Right ventricle myocardium inferior (tissue), 1 donor: ENCODE data around the gene ASIC3. TPM values are rescaled to one million over a fixed set of nuclear protein-coding genes. Genes with fewer than 3 reads are reported as not detected.
A peak's percentile ranks its signal among the peaks of the same experiment; 100 is the strongest.
"Not testable (repeated sequence)": the region's sequence is repeated elsewhere in the genome, so short reads cannot be mapped to it uniquely, and the experiment has no call there.

ENCODE experiments used
- ATAC-seq: fragments of 200-7000 bp; cut with Tn5 transposase; one replicate; pipeline ENCODE4 v1.9.1; 2020; ENCODE audit warnings: mild to moderate bottlenecking, moderate library complexity
- DNase-seq: peaks from one replicate; pipeline ENCODE4 v3.0.0; 2021; ENCODE audit errors: missing footprints
- intact Hi-C: fragments of 100-400 bp; cut with DNase I; formaldehyde crosslinking; loops from one replicate; pipeline ENCODE4 v1.11.0; 2022
- total RNA-seq: library from RNA; stranded (reverse); fragmentation: NEBNext Ultra II Directional; extraction: Animal tissue kit (Norgen Biotek cat#: 25700); gene quantifications from one replicate; pipeline ENCODE4 v1.2.1, GENCODE V29; 2021
- donor health status: DM: no; HTN: yes; CAD: no; lungs with severe emphysema.

The ASIC3 gene
- total RNA-seq, 1 donor from 2014 or later = 5.5 TPM

GRCh38 chr7:151027728-151028130 is 20.6 kb upstream of the ASIC3 start:
- intact Hi-C loops = loop anchor here (1.0 to 2.0 kb wide), 2 partner anchors 32 to 83 kb away; partner anchors contain the start of gene SLC4A2
- ATAC-seq = not testable (repeated sequence)

GRCh38 chr7:151028131-151028947 is 20.0 kb upstream of the ASIC3 start, which contains the start of gene ABCB8:
Gene ABCB8, plus strand, starts transcription at chr7:151028450. Its CDS starts 66 bp downstream, at chr7:151028516.
- DNase-seq (peak; percentile 96), ATAC-seq (peak; percentile 97)
- intact Hi-C loops = loop anchor here (1.0 to 2.0 kb wide), 2 partner anchors 31 to 82 kb away; partner anchors contain the start of gene SLC4A2

More at GRCh38 chr7:151027728-151028130, 20.6 kb upstream of the ASIC3 start:
- DNase-seq = not testable (repeated sequence)

DNA sequence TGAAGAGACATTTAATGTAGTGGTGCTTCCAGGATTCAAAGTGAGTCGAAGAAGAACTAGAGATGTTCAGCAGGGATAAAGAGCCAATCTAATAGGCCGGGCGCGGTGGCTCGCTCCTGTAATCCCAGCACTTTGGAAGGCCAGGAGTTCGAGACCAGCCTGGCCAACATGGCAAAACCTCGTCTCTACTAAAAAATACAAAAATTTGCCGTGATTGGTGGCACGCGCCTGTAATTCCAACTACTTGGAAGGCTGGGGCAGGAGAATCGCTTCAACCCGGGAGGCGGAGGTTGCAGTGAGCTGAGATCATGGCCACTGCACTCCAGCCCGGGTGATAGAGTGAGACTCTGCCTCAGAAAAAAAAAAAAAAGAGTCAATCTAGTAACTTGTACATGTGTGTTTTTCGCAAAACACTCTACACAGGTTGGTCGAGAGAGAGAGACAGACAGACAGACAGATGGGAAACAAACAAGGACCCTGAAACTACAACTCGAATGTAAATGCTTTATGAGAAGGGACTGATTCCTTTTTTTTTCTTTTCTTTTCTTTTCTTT is 19.3 kb upstream of the ASIC3 start:
- DNase-seq (no peak), ATAC-seq (no peak)
- intact Hi-C loops = loop anchor here (1.0 to 2.0 kb wide), 2 partner anchors 30 to 82 kb away; partner anchors contain the start of gene SLC4A2

GRCh38 chr7:151031011-151031410 is 17.3 kb upstream of the ASIC3 start:
- DNase-seq = no peak
- intact Hi-C loops = no loop called here
- ATAC-seq = no peak

DNA sequence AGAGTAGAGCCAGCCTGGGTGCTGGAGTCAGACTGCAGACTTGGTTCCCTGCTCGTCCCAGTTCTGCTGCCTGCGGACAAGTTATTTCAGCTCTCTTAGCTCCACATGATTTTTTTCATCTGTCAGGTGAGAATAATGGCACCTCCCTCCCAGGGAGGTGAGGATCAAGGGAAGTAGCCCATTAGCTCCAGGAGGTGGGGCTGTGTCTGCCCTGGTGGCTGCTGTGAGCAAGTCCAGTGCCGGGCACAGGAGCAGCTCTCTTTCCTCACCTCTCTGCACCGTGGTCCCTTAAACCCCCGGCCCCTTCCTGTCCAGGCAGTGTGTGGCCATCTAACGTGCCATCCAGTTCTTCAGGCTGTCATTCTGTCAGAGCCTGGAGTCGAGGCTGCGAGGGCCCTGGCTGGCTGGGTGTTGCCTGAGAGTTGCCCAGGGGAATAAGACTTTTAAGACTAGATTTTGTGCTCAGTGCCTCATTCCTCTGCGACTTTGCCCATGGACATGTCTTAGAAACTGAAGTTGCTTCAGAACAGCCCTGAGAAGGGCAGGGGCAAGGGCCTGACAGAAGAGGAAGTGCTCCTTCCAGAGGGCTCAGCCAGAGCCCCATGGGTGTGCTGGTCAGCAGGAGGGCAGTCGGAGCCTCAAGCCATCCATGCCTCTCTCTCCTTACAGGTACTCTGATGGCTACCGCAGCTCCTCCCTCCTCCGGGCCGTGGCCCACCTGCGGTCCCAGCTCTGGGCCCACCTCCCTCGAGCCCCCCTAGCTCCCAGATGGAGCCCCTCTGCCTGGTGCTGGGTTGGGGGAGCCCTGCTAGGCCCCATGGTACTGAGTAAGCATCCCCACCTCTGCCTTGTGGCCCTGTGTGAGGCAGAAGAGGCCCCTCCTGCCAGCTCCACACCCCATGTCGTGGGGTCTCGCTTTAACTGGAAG is 15.1 kb upstream of the ASIC3 start:
- DNase-seq (peak; percentile 37), ATAC-seq (no peak)
- intact Hi-C loops = no loop called here

DNA sequence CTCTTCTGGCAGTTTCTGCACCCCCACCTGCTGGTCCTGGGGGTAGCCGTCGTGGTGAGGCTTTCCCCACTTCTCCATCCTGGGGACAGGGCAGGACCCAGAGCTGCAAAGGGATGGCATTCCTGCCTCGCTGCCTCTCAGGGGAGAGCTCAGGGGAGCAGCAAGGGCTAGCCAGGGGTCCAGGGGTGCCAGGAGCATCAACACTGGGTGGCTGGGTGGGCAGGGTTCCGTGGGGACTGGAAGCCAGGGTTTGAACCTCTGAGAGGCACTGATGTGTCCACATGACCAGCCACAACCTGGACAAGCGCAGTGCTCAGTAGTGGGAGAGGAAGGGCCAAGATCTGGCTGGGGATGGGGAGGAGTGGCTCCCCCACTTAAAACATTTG is 14.5 kb upstream of the ASIC3 start:
- no peak for ATAC-seq
- intact Hi-C loops = no loop called here
- peak; percentile 55 for DNase-seq

GRCh38 chr7:151034312-151035025 is 13.9 kb upstream of the ASIC3 start:
- intact Hi-C loops = no loop called here
- peak; percentile 50 for DNase-seq
- no peak for ATAC-seq

DNA sequence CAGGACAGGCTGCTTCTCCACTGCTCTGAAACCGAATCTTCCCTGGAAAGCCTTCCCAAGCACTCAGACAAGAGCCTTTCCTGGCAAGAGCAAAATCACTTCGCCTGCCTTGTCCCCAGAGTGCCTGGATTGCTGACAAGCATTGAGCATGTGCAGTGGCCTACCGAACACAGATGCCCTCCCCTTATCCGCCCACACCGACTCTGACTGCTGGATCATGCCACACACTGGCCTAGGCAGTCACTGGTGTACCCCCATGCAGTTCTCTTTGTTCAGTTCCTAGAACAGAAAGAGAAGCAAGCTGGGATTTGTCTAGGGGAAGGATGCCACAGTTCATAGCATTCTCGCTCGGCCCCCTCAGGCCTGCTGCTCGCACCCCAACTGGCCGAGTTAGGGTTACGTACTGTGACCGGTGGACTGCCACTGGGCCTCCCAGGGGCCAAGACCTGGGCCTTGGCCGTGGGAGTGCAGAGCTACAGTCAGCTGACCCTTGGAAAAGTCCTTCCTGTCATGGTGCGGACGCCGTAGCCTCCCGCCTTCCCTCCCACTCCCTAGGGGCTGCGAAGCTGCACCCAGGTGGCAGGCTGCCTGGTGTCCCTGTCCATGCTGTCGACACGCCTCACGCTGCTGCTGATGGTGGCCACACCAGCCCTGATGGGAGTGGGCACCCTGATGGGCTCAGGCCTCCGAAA is 13.2 kb upstream of the ASIC3 start:
- peak; percentile 77 for ATAC-seq
- DNase-seq = peak; percentile 57
- intact Hi-C loops = no loop called here

- intact Hi-C loops = no loop called here
- DNase-seq (peak; percentile 53), ATAC-seq (no peak)
Measured at GRCh38 chr7:151035902-151036301, 12.4 kb upstream of the ASIC3 start.

DNA sequence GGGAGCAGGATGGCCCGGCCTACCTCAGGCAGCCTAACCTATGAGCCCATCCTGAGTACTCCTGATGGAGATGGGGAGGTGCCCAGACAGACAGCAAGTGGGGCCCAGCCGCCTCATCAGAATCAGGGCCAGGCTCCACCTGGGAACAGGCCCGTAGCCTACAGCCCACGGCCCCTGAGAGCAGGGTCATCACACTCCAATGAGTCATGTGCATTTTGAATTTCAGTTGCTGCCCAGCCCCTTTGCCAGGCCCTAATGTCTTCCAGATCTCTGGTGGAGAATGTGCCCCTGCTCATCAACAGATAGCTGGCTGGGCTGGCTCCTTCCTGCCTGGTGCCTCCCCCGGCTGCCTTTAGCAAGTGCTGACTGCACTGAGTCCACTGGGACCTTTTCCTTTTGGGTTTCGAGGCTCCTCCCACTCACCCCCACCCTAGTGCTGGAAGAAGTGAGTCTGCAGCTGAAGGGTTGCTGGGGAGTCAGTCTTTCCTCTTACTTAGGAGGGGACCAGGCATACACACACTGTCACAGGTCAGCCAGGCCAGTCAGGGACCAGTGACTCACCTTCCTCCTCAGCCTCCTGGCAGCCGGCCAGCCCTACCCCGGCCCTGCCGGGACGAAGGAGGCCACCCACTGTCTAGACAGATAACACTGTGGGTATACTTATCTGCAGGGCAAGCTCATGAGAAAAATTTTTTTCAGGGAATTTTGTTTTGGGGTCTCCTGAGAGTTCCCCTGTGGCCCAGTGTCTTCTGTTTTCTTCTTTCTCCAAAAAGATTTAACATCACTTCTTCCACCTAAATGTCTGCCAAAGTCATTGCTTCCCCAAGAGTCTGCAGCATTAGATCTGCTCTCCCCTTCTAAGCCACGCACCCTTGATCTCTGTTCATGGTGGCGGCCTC is 9.1 kb upstream of the ASIC3 start:
- intact Hi-C loops = no loop called here
- peak; percentile 74 for DNase-seq
- no peak for ATAC-seq

- DNase-seq (peak; percentile 27), ATAC-seq (no peak)
- intact Hi-C loops = no loop called here
Measured at GRCh38 chr7:151039850-151040548, 8.3 kb upstream of the ASIC3 start.

GRCh38 chr7:151040616-151041375 is 7.5 kb upstream of the ASIC3 start:
- DNase-seq (no peak), ATAC-seq (no peak)
- intact Hi-C loops = no loop called here

DNA sequence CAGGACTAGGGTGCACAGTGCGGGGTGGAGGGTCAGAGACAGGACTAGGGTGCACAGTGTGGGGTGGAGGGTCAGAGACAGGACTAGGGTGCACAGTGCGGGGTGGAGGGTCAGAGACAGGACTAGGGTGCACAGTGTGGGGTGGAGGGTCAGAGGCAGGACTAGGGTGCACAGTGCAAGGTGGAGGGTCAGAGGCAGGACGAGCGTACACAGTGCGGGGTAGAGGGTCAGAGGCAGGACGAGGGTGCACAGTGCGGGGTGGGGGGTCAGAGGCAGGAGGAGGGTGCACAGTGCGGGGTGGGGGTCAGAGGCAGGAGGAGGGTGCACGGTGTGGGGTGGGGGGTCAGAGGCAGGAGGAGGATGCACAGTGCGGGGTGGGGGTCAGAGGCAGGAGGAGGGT is 4.9 kb upstream of the ASIC3 start:
- intact Hi-C loops, ATAC-seq: not testable (repeated sequence)
- peak; percentile 57 for DNase-seq

DNA sequence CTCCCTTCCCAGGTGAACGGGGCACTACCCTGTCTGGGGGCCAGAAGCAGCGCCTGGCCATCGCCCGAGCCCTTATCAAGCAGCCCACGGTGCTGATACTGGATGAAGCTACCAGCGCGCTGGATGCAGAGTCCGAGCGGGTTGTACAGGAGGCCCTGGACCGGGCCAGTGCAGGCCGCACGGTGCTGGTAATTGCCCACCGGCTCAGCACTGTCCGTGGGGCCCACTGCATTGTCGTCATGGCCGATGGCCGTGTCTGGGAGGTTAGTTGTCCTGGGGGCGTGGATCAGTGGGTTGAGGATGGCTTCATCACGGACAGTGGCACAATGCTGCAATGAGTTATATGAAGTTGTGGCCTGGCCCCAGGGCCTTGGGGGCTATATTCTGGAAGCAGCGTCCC is 4.4 kb upstream of the ASIC3 start:
- intact Hi-C loops = no loop called here
- ATAC-seq (no peak), DNase-seq (peak; percentile 70)

GRCh38 chr7:151045262-151045661 is 3.1 kb upstream of the ASIC3 start:
- DNase-seq (peak; percentile 66), ATAC-seq (no peak)
- intact Hi-C loops = no loop called here

- intact Hi-C loops = no loop called here
- DNase-seq (peak; percentile 41), ATAC-seq (no peak)
Measured at GRCh38 chr7:151045967-151046366, 2.4 kb upstream of the ASIC3 start.
